GM13976 (cell line): Measurements from ENCODE around the gene EDEM3.

Source experiments
- DNase-seq: peaks from one replicate; pipeline ENCODE4 v3.0.0; 2012; ENCODE audit warnings: low spot score
- in situ Hi-C: fragments of 300-500 bp; cut with MboI; formaldehyde crosslinking; loops from one replicate; pipeline ENCODE4 v1.12.0; 2022; ENCODE audit warnings: low sequenced_read_pairs, mixed read lengths, inconsistent platforms; ENCODE audit not compliant: unreplicated experiment
- TF ChIP-seq, protein P1 (sequence below): IDR thresholded peaks from 2 replicates; pipeline ENCODE4 v1.5.1; 2012; ENCODE audit warnings: borderline replicate concordance, mild to moderate bottlenecking; ENCODE audit not compliant: insufficient read depth; ENCODE audit errors: extremely low read depth, missing control alignments, control extremely low read depth

Gene EDEM3

DNA sequence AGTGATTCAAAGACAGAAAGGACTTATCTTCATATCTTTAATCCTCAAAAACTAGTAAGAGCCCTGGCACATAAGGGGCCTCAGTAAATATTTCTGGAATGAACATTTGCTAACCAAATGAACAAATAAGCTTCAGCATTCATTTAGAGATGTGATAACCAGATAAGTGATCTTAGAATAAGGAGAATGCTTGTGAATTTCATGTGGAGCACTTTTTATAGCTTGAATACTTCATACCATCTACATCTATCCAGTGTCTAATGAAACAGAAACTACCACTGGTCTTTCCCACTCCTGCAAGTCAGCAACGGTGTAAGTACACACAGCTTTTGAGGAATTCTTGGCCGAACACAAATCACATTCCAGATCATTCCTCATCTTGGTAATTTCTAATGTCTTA, 38.5 kb downstream of the EDEM3 start:
- TF ChIP-seq, protein P1, sequence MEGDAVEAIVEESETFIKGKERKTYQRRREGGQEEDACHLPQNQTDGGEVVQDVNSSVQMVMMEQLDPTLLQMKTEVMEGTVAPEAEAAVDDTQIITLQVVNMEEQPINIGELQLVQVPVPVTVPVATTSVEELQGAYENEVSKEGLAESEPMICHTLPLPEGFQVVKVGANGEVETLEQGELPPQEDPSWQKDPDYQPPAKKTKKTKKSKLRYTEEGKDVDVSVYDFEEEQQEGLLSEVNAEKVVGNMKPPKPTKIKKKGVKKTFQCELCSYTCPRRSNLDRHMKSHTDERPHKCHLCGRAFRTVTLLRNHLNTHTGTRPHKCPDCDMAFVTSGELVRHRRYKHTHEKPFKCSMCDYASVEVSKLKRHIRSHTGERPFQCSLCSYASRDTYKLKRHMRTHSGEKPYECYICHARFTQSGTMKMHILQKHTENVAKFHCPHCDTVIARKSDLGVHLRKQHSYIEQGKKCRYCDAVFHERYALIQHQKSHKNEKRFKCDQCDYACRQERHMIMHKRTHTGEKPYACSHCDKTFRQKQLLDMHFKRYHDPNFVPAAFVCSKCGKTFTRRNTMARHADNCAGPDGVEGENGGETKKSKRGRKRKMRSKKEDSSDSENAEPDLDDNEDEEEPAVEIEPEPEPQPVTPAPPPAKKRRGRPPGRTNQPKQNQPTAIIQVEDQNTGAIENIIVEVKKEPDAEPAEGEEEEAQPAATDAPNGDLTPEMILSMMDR = no peak
- in situ Hi-C loops = no loop called here
- no peak for DNase-seq

DNA sequence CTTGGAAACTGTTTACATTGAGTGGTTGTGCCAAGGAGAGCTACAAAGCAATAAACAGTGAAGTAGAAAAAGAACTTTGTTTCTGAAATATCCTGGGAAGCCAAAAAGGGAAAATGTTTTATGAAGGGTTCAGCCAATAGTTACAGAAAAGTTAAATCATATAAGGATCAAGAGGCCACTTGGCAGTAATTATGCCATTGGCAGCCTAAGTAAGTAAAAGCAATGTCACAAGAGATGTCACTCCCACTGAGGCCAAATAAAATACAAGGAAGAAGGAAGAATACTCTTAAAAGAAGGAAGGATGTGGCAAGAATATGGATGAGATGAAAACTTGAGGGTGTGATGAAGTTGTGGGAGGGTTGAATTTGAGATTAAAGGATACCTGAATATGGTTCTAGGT, 45.2 kb downstream of the EDEM3 start:
- DNase-seq = no peak
- in situ Hi-C loops = no loop called here
- TF ChIP-seq, protein P1 = no peak

DNA sequence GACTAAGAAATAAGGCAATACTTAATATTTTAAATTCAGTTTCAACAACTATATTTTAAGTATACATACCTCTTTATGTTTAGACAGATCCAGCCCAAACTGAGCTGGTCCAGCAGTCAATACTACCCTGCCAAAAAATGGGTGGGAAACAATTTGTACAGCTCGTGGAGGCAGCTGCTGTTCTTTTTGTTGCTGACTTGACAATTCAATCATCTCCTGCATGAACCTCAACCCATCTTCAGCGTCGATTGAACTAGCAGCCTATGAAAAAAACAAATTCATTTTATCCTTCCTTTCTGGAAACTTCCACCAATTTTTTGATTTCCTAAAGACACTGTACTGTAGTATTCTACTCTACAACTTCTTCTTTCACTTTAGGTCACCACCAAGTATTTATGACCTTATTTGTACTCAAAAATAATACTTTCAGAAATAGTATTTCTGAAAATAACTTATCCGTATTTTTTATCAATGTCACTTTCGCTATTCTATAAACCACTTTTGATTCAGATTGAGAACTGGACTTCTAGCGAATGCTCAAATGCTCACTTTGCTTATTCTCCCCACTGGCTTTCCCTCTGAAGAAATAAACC, 46.5 kb downstream of the EDEM3 start:
- TF ChIP-seq, protein P1 = no peak
- no peak for DNase-seq
- in situ Hi-C loops = no loop called here

DNA sequence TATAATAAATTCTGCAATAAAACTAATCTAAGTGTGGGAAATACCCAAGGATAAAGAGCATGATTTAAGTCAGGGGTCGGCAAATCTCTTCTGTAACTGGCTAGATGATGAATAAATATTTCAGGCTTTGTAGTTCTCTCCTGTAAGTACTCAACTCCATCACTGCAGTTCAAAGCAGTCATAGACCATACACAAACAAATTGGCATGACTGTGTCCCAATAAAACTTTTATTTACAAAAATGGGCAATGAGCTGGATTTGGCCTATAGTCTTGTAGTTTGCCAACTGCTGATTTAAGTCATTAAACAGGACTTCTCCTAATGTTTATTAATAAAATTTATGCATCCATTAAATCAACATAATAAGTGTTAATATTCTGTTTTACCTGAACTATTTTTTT, 49.4 kb downstream of the EDEM3 start:
- no peak for DNase-seq
- TF ChIP-seq, protein P1 = no peak
- in situ Hi-C loops = no loop called here

DNA sequence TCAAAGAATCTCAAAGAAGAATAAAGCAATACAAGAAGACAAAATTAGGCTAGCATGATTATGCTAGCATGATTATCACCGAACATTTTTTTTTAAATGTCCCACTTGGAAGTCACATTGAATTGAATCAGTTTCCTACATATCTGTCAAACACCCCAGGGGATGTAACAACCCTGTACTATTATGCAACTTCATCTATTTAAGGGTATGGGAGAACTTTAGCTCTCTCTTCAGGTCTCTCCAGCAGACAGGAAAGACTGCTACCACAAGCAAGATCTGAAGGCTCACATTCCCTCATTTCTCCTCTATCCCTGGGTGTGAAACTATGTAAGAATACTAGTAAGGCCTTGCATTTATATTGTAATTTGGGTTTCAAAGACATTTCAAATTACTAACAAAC, 52.8 kb downstream of the EDEM3 start:
- TF ChIP-seq, protein P1 = no peak
- in situ Hi-C loops = no loop called here
- DNase-seq = no peak

DNA sequence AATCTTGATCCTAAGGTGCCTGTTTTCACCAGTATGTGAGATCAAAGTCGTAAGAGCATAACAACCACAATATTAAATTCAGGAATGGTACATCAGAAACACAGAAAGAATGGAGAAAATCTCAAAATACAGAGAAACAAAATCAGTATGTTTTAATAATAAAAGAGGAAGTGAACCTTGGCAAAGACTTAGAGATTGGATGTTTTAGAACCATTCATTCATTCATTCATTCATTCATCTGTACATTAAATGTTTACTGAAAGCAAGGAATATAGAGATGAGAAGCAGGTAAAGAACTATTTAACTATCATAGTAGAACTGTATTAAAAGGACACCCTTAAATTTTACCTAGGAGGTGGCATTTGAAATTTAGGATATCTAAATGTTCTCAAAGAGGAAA, 55.7 kb downstream of the EDEM3 start:
- TF ChIP-seq, protein P1 = no peak
- in situ Hi-C loops = no loop called here
- DNase-seq = no peak
